Right atrium auricular region (tissue), 2 donors: ENCODE data around the gene DLG2. TPM values are rescaled to one million over a fixed set of nuclear protein-coding genes. Genes with fewer than 3 reads are reported as not detected.

Experiments used
- DNase-seq: peaks from one replicate; pipeline ENCODE4 v3.0.0-alpha.2; 2019; ENCODE audit warnings: low spot score
- H3K27ac ChIP-seq, 2 donors: fragments of 200-600 bp; sonication (generic); 1 replicate in 1 of 2; 2 replicates in 1 of 2; pipeline ENCODE4 v1.5.1; 2016 to 2019
- H3K27me3 ChIP-seq, 2 donors: fragments of 200-600 bp; sonication (generic); one replicate each; pipeline versions ENCODE4 v1.5.1 to v1.6.0; 2017 to 2019
- H3K36me3 ChIP-seq: fragments of 200-600 bp; sonication (generic); one replicate; pipeline ENCODE4 v1.5.1; 2016
- H3K4me1 ChIP-seq, 2 donors: fragments of 200-600 bp; sonication (generic); one replicate each; pipeline versions ENCODE4 v1.5.1 to v1.6.0; 2017 to 2019
- H3K4me3 ChIP-seq, 2 donors: fragments of 200-600 bp; sonication (generic); 1 replicate in 1 of 2; 2 replicates in 1 of 2; pipeline ENCODE4 v1.5.1; 2017 to 2019; ENCODE audit warnings: mild to moderate bottlenecking in 1 of 2, moderate library complexity in 1 of 2
- H3K9me3 ChIP-seq, 2 donors: fragments of 200-600 bp; sonication (generic); one replicate each; pipeline ENCODE4 v1.5.1; 2019
- total RNA-seq, 2 donors: library from RNA; depleted of rRNA; stranded (reverse); fragments of >200 nt; gene quantifications; one replicate each; pipeline ENCODE4 v1.1.0, GENCODE V29; 2016
- TF ChIP-seq, protein P1 (sequence below), 2 donors: fragments of 200-600 bp; sonication (generic); IDR thresholded peaks; one replicate each; pipeline ENCODE4 v1.5.1; 2019; ENCODE audit warnings: antibody characterized with exemption in 2 of 2

DLG2 gene
- total RNA-seq, 2 donors from 2014 or later = 6.6 to 6.7 TPM

DNA sequence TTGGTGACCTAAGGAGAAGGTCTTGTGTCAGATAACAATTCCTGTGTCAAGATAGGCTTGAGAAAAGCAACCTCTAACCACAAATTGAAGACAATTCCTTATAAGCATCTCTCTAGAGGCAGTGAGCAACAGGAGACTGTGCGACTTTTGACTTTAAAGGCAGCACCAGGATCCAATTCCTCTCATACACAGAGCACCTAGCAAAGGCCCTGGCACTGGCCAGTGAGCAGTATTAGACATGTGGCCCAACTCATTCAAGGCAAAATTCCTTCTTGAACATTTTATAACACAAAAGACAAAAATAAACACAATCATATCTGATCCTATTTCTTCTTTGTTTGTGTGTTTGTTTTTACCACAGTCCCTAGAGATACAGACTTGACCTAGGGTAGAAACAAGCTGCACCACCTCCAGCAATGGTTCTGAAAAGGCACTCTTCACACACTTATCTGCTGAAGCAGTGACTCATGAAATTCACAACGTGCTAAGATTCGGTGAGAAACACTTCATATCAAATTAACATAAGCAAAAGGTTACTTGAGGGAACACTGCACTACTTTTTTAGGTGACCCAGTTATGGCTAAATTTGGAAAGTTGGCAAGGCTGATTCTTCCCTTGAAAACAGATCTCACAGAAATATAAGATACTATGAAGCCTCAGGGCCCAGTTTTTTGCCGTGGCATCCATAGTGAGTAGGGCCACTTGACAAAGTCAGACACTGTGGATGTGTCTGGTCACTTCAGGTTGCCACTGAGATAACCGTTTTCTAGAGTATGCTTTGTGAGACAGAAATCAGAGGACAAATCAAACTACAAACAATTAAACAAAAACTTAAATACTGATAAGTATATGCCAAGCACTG, 1018.9 kb downstream of the DLG2 start:
- no peak overlapping the region for H3K4me3 ChIP-seq
- no peaks in the 10 kb centered on the region for H3K27me3 ChIP-seq
- peak overlapping the region; percentile 29 to 79 for H3K27ac ChIP-seq
- H3K4me1 ChIP-seq = no peaks in the 10 kb centered on the region
- DNase-seq = no peak
- TF ChIP-seq, protein P1, sequence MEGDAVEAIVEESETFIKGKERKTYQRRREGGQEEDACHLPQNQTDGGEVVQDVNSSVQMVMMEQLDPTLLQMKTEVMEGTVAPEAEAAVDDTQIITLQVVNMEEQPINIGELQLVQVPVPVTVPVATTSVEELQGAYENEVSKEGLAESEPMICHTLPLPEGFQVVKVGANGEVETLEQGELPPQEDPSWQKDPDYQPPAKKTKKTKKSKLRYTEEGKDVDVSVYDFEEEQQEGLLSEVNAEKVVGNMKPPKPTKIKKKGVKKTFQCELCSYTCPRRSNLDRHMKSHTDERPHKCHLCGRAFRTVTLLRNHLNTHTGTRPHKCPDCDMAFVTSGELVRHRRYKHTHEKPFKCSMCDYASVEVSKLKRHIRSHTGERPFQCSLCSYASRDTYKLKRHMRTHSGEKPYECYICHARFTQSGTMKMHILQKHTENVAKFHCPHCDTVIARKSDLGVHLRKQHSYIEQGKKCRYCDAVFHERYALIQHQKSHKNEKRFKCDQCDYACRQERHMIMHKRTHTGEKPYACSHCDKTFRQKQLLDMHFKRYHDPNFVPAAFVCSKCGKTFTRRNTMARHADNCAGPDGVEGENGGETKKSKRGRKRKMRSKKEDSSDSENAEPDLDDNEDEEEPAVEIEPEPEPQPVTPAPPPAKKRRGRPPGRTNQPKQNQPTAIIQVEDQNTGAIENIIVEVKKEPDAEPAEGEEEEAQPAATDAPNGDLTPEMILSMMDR (IDR thresholded peaks at IDR 0.05) = no peak
- H3K9me3 ChIP-seq = no peaks in the 10 kb centered on the region
- H3K36me3 ChIP-seq = no peaks in the 10 kb centered on the region

DNA sequence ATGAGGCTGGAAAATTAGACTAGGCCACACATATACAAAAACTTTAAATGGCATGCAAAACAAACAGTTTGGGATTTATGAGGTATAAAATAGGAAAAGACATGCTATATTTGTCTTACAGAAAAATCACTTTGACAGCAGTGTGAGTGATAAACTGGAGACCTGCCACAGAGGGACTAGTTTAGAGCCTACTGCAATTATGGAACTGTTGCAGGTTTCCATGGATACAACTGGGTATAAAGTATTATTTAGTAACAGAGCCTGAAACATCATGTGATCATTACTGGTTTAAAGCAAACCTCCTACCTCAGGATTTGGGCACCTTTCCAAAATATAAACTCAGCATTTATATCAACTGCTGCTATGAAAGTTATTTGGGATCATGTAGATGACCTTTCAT, 1032.5 kb downstream of the DLG2 start:
- H3K9me3 ChIP-seq = no peaks in the 10 kb centered on the region
- no peaks in the 10 kb centered on the region for H3K4me1 ChIP-seq
- TF ChIP-seq, protein P1 (IDR thresholded peaks at IDR 0.05) = no peak
- no peak overlapping the region for H3K4me3 ChIP-seq
- DNase-seq = no peak
- H3K27ac ChIP-seq = no peak overlapping the region
- no peaks in the 10 kb centered on the region for H3K27me3 ChIP-seq
- no peaks in the 10 kb centered on the region for H3K36me3 ChIP-seq

DNA sequence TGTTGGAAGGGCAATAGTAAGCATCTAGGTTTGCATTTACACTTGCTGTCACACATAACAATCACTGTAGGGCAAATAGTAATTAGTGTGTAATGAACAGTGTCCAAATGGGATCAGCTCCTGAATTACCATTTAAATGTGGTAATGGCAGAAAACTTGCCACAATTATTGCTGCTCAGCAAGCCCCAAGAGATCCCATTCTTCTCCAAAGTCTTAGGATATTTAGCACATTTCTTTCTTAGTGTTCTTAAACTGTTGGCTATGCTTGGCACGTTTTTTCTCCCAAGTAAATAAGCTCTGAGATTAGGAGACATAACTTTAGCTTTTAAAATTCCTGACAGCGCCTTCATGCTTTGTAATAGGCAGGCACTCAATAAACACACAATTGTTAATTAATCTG, 1037.0 kb downstream of the DLG2 start:
- no peak overlapping the region for H3K4me3 ChIP-seq
- DNase-seq = no peak
- H3K9me3 ChIP-seq = no peaks in the 10 kb centered on the region
- H3K27me3 ChIP-seq = no peaks in the 10 kb centered on the region
- no peak overlapping the region for H3K27ac ChIP-seq
- no peaks in the 10 kb centered on the region for H3K36me3 ChIP-seq
- no peaks in the 10 kb centered on the region for H3K4me1 ChIP-seq
- TF ChIP-seq, protein P1 (IDR thresholded peaks at IDR 0.05) = no peak

DNA sequence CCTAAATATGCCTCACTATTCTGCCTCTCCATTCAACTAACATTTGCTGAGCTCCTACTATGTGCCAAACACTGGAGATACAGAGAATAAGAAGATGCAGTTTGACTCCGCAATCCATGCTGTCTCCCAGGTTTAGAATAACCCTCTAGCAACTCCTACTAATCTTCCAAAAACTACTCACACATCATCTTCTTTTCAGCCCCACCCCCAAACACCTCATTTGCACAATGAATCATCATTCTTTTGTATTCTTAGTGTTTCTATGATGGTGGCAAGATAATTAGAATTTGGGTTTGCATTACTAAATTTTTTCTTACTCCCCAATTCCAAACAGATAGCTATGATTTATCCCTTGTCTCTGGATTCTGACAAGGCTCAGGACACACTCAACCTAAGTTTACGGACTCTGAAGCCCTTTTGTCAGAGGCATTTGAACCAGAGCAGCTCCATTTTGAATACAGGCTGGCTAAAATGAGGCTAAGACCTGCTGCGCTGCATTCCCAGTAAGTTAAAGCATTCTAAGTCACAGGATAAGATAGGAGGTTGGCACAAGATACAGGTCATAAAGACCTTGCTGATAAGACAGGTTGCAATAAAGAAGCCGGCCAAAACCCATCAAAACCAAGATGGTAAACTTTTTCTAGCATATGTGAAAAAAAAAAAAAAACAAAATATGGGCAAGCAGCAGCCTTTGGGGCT, 1038.9 kb downstream of the DLG2 start:
- no peak overlapping the region for H3K27ac ChIP-seq
- TF ChIP-seq, protein P1 (IDR thresholded peaks at IDR 0.05) = no peak
- no peaks in the 10 kb centered on the region for H3K9me3 ChIP-seq
- no peak overlapping the region for H3K4me3 ChIP-seq
- no peak for DNase-seq
- H3K36me3 ChIP-seq = no peaks in the 10 kb centered on the region
- H3K27me3 ChIP-seq = no peaks in the 10 kb centered on the region
- no peaks in the 10 kb centered on the region for H3K4me1 ChIP-seq

DNA sequence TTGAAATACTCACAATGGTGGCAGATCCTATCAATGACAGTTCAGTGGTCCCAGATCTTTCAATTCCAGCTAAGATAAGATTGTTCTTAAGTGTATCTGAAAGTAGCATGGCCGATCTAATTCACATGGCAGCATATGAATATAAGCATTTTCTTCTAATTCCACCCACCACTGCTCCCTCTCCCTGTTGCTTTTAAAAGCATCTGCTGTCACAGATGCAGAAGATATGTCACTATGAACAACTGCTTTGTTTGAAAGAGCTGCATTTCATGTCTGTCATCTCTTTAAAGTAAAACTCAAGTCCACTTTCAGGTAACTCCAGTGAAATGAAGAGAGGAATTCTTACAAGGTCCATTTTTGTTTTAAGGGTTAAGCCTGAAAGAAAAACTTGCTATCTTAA, 1044.0 kb downstream of the DLG2 start:
- Histone ChIP-seq H3K27me3 (no peaks in the 10 kb centered on the region), H3K27ac (no peak overlapping the region)

More for the DNA sequence above, 1044.0 kb downstream of the DLG2 start:
- Histone ChIP-seq H3K4me1 (no peaks in the 10 kb centered on the region), H3K9me3 (no peaks in the 10 kb centered on the region), H3K36me3 (no peaks in the 10 kb centered on the region), H3K4me3 (no peak overlapping the region)
- DNase-seq = no peak
- TF ChIP-seq, protein P1 (IDR thresholded peaks at IDR 0.05) = no peak
